B cell (primary cell): ENCODE measurements around the gene PGAM5. TPM values are rescaled to one million over a fixed set of nuclear protein-coding genes. Genes with fewer than 3 reads are reported as not detected.

Experiments used
- ATAC-seq: fragments of 200-7000 bp; cut with Tn5 transposase; one replicate; pipeline ENCODE4 v1.10.0; 2021; ENCODE audit warnings: low read depth, mild to moderate bottlenecking, moderate number of reproducible peaks, moderate library complexity
- CTCF ChIA-PET: fragments of 350-600 bp; sonication (Branson Sonifier 250); formaldehyde crosslinking; loops from one replicate; lab custom pipeline; 2021; ENCODE audit warnings: antibody characterized with exemption, inconsistent platforms; lab: Charles Lee
- POLR2A ChIA-PET: fragments of 350-600 bp; sonication (Branson Sonifier 250); formaldehyde crosslinking; loops from one replicate; lab custom pipeline; 2021; ENCODE audit warnings: antibody characterized with exemption; lab: Charles Lee
- DNase-seq: peaks from one replicate; pipeline ENCODE4 v3.0.0; 2013
- H2AFZ ChIP-seq: 2 replicates; pipeline ENCODE4 v1.6.1; 2012; ENCODE audit warnings: mild to moderate bottlenecking, low read depth, low read length; ENCODE audit not compliant: insufficient read depth, poor library complexity, severe bottlenecking
- H3K27ac ChIP-seq, 2 donors: 1 replicate in 1 of 2; 2 replicates in 1 of 2; pipeline ENCODE4 v1.5.1; 2012 to 2013; ENCODE audit warnings: low read length in 2 of 2, mild to moderate bottlenecking in 2 of 2, moderate library complexity in 1 of 2
- H3K27me3 ChIP-seq, 4 experiments: fragments of 200-600 bp in 1 of 4; sonication (generic) in 1 of 4; replicated peaks in 1 of 4; 1 replicate in 2 of 4; 2 replicates in 2 of 4; pipeline versions ENCODE4 v1.6.1 to v1.7.0; 2013 to 2016; ENCODE audit warnings: low read length in 3 of 4, mild to moderate bottlenecking in 2 of 4, mixed read lengths in 1 of 4, moderate library complexity in 1 of 4; ENCODE audit not compliant: insufficient read depth in 4 of 4, control insufficient read depth in 3 of 4; ENCODE audit errors: control extremely low read depth in 1 of 4
- H3K36me3 ChIP-seq, 2 experiments: replicated peaks in 1 of 2; 1 replicate in 1 of 2; 2 replicates in 1 of 2; pipeline versions ENCODE4 v1.6.1 to v1.7.1; 2013; ENCODE audit warnings: low read length in 1 of 2; ENCODE audit not compliant: insufficient read depth in 2 of 2, control insufficient read depth in 1 of 2; ENCODE audit errors: control extremely low read depth in 1 of 2, extremely low read depth in 1 of 2
- H3K4me1 ChIP-seq, 2 donors: fragments of 200-600 bp in 1 of 2; sonication (generic) in 1 of 2; 1 replicate in 1 of 2; 2 replicates in 1 of 2; pipeline versions ENCODE4 v1.5.1 to v1.6.1; 2013 to 2017; ENCODE audit warnings: low read length in 2 of 2; ENCODE audit not compliant: control insufficient read depth in 2 of 2, insufficient read depth in 2 of 2
- H3K4me2 ChIP-seq: replicated peaks from 2 replicates; pipeline ENCODE3; 2012; ENCODE audit warnings: mild to moderate bottlenecking, low read depth, low read length; ENCODE audit not compliant: poor library complexity, severe bottlenecking
- H3K4me3 ChIP-seq, 5 experiments: fragments of 200-600 bp in 1 of 5; sonication (generic) in 1 of 5; 1 replicate in 3 of 5; 2 replicates in 2 of 5; pipeline versions ENCODE4 v1.5.1 to v1.7.0; 2011 to 2016; ENCODE audit warnings: low read length in 4 of 5, mild to moderate bottlenecking in 4 of 5, low read depth in 2 of 5, control low read depth in 1 of 5, moderate library complexity in 1 of 5; ENCODE audit not compliant: insufficient read depth in 1 of 5; ENCODE audit errors: control extremely low read depth in 1 of 5, extremely low read depth in 1 of 5
- H3K79me2 ChIP-seq: fragments of 200-600 bp; sonication (generic); one replicate; pipeline ENCODE4 v1.6.0; 2016; ENCODE audit warnings: low read length; ENCODE audit not compliant: control insufficient read depth, insufficient read depth
- H3K9ac ChIP-seq: fragments of 200-600 bp; sonication (generic); 2 replicates; pipeline ENCODE4 v1.6.1; 2017; ENCODE audit warnings: mild to moderate bottlenecking, low read length, moderate library complexity
- H3K9me3 ChIP-seq, 3 donors: one replicate each; pipeline versions ENCODE4 v1.6.1 to v1.7.1; 2013; ENCODE audit warnings: low read length in 2 of 3; ENCODE audit not compliant: control insufficient read depth in 2 of 3, insufficient read depth in 1 of 3; ENCODE audit errors: control extremely low read depth in 1 of 3
- H4K20me1 ChIP-seq: 2 replicates; pipeline ENCODE4 v1.6.0; 2012; ENCODE audit warnings: mild to moderate bottlenecking, low read length; ENCODE audit not compliant: insufficient read depth, control insufficient read depth, poor library complexity, severe bottlenecking
- H3K27ac Mint-ChIP-seq: one replicate; pipeline ENCODE4 v1.8.0; 2021; ENCODE audit warnings: mixed read lengths
- H3K27me3 Mint-ChIP-seq: one replicate; pipeline ENCODE4 v1.8.0; 2021; ENCODE audit warnings: mixed read lengths
- H3K4me1 Mint-ChIP-seq: one replicate; pipeline ENCODE4 v1.8.0; 2021; ENCODE audit warnings: mixed read lengths
- H3K4me3 Mint-ChIP-seq: one replicate; pipeline ENCODE4 v1.8.0; 2021; ENCODE audit warnings: mixed read lengths
- H3K9me3 Mint-ChIP-seq: one replicate; pipeline ENCODE4 v1.8.0; 2022; ENCODE audit warnings: mixed read lengths; ENCODE audit not compliant: insufficient read depth
- EZH2 ChIP-seq: IDR thresholded peaks from 2 replicates; pipeline ENCODE4 v1.6.1; 2012; ENCODE audit warnings: borderline replicate concordance, low read depth, mild to moderate bottlenecking, moderate library complexity, low read length; ENCODE audit not compliant: insufficient read depth, poor library complexity, severe bottlenecking
- WGBS: methylation state at CpG from one replicate; pipeline ENCODE4 v1.1.5; 2013; ENCODE audit warnings: missing lambda C conversion rate; ENCODE audit not compliant: insufficient coverage; 5-methylcytosine and 5-hydroxymethylcytosine counted together
- intact Hi-C: fragments of 100-400 bp; cut with micrococcal nuclease; formaldehyde crosslinking; loops from one replicate; pipeline ENCODE4 v1.10.0; 2022
- polyA plus RNA-seq: library from polyadenylated mRNA; depleted of rRNA; stranded (reverse); fragments of >200 nt; gene quantifications from 2 replicates; pipeline ENCODE4 v1.2.3, GENCODE V29; 2012
- total RNA-seq, 2 donors: library from RNA; stranded (reverse); fragments of 120-200 nt in 1 of 2; gene quantifications; 1 replicate in 1 of 2; 2 replicates in 1 of 2; pipeline versions ENCODE4 v1.2.3 to v1.2.4, GENCODE V29; 2013 to 2022
- TF ChIP-seq, protein P1 (sequence below): fragments of 200-600 bp; IDR thresholded peaks from one replicate; pipeline ENCODE4 v1.8.0; 2022; ENCODE audit warnings: antibody characterized with exemption, mild to moderate bottlenecking

Gene PGAM5
- total and polyA plus RNA-seq, 2 donors (not counting 1 experiment from before 2014, with no cell fraction given) = 14.6 to 29.9 TPM

DNA sequence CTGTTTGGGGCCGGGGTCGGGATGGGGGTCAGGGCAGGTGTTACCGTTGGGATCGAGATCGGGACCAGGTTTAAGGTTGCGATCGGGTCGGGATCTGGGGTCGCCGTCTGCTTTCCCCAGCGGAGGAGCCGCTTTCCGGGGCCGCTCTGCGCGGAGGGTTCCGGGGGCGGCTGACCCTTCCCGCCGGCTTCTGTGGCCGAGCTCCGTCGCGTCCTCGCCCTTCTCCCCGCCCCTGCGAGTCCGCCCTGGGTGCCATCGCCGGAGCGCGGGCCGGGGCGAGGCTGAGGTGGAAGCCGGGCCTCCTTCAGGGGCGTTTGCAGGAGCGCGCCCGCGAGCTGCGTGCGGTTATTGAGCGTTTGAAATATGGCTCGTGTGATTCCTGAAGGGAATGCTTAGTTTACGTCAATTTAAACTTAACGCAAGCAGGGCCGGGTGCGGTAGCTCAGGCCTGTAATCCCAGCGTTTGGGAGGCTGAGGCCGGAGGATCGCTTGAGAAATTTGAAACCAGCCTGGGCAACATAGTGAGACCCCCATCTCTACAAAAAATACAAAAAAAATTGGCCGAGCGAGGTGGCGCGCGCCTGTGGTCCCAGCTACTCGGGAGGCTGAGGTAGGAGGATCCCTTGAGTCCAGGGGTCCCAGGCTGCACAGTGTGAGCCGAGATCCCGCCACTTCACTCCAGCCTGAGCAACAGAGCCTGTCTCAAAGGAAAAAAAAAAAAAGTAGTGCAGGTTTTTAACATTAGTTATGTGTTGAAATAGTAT is 620 bp downstream of the PGAM5 start:
- H3K9me3 Mint-ChIP-seq = peaks cover 10% of the 10 kb centered on the region
- peak overlapping the region; percentile 37 for H3K27ac Mint-ChIP-seq
- H3K4me1 Mint-ChIP-seq = peaks cover 13% of the 10 kb centered on the region
- Histone ChIP-seq H3K4me1 (peaks cover 10 to 23% of the 10 kb centered on the region in 2 donors), H3K27me3 (no peaks in the 10 kb centered on the region), H3K9ac (peak overlapping the region; percentile 68), H3K4me3 (peak overlapping the region; percentile 38 to 76 (median 61)), H3K79me2 (peaks cover 51% of the 10 kb centered on the region), H3K27ac (peak overlapping the region; percentile 29 to 59), H4K20me1 (peaks cover 35% of the 10 kb centered on the region), H2AFZ (peak overlapping the region; percentile 79), H3K36me3 (peaks cover 3 to 10% of the 10 kb centered on the region in 2 experiments), H3K4me2 (peak overlapping the region; percentile 81), H3K9me3 (peaks cover 0 to 41% (median 15%) of the 10 kb centered on the region in 3 donors)
- TF ChIP-seq, protein P1, sequence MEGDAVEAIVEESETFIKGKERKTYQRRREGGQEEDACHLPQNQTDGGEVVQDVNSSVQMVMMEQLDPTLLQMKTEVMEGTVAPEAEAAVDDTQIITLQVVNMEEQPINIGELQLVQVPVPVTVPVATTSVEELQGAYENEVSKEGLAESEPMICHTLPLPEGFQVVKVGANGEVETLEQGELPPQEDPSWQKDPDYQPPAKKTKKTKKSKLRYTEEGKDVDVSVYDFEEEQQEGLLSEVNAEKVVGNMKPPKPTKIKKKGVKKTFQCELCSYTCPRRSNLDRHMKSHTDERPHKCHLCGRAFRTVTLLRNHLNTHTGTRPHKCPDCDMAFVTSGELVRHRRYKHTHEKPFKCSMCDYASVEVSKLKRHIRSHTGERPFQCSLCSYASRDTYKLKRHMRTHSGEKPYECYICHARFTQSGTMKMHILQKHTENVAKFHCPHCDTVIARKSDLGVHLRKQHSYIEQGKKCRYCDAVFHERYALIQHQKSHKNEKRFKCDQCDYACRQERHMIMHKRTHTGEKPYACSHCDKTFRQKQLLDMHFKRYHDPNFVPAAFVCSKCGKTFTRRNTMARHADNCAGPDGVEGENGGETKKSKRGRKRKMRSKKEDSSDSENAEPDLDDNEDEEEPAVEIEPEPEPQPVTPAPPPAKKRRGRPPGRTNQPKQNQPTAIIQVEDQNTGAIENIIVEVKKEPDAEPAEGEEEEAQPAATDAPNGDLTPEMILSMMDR = no peak
- TF ChIP-seq EZH2 = no peak
- H3K4me3 Mint-ChIP-seq = peak overlapping the region; percentile 83
- intact Hi-C loops = no loop called here
- ATAC-seq (no peak), DNase-seq (no peak)
- ChIA-PET POLR2A (interaction anchor here (1.3 to 1.6 kb wide), 2 partner anchors 51 to 109 kb away, joined by 3 to 5 read pairs; partner anchors contain the start of gene ANKLE2), CTCF (no interaction called here)
- no peaks in the 10 kb centered on the region for H3K27me3 Mint-ChIP-seq
- WGBS = 2% methylated on average over 50 of the region's 59 CpGs

DNA sequence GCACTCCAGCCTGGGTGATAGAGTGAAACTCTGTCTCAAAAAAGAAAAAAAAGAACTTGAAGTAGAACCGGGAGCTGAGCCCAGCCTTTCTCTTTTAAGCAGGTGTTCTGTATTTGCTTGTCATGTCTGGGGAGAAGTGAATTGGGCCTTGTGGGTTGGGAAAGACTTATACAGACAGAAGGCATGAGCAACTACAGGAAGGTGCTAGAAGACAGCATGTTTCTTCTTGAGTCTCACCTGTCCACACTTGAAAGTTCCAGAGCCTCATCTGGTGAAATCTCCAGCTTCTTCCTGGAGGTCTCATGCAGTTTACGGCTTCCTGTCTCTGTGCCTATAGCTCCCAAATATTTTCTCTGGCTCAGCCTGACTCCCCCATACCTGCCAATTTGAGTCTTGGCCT is 2.5 kb downstream of the PGAM5 start:
- peaks cover 10 to 23% of the 10 kb centered on the region in 2 donors for H3K4me1 ChIP-seq
- no peak for TF ChIP-seq EZH2
- TF ChIP-seq, protein P1 = no peak
- H3K27ac ChIP-seq = no peak overlapping the region
- H3K4me2 ChIP-seq = no peak overlapping the region
- Mint-ChIP-seq H3K4me3 (no peak overlapping the region), H3K4me1 (peaks cover 10% of the 10 kb centered on the region), H3K27ac (no peak overlapping the region), H3K27me3 (no peaks in the 10 kb centered on the region), H3K9me3 (peaks cover 4% of the 10 kb centered on the region)
- H3K9ac ChIP-seq = no peak overlapping the region
- H3K79me2 ChIP-seq = peaks cover 55% of the 10 kb centered on the region
- H3K36me3 ChIP-seq = peaks cover 2 to 27% of the 10 kb centered on the region in 2 experiments
- peaks cover 53% of the 10 kb centered on the region for H4K20me1 ChIP-seq
- intact Hi-C loops = no loop called here
- ChIA-PET POLR2A (no interaction called here), CTCF (no interaction called here)
- peaks cover 0 to 23% (median 8%) of the 10 kb centered on the region in 3 donors for H3K9me3 ChIP-seq
- DNase-seq (no peak), ATAC-seq (no peak)
- no peak overlapping the region for H3K4me3 ChIP-seq
- H2AFZ ChIP-seq = no peak overlapping the region
- 71% methylated on average over 2 of the region's 2 CpGs for whole genome bisulfite sequencing
- H3K27me3 ChIP-seq = no peaks in the 10 kb centered on the region
